ENCODE measurements around the gene USB1.

USB1 gene

DNA sequence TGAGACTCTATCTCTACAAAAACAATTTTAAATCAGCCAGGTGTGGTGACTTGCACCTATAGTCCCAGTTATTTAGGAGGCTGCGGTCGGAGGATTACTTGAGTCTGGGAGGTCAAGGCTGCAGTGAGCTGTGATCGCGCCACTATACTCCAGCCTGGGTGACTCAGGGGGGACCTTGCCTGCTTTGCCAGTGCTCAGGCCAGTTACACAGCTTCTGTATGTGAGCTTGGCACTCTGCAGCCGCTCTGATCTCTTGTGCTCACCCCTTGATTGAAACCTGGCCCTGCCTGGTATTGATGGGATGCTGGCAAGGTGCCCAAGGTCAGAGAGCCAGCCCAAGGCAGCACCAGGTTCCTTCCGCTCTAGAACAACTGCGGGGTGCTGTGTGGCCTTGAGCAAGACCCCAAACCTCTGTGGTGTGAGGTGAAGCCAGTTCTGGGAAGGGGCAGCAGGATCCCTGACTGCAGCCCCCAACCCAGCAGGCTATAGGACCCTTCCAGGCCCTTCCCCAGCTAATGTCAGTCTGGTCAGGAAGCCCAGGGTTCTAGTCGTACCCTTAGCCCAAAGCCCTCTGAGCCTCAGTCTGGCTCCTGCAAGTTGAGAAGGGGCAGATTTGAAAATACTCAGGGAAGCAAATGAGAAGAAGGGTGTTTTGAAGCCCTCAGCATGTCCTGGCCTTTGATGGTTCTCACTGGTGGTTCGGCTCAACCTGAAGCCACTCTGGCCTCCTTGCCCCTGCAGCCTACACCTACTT lies 43.2 kb downstream of the USB1 start:
- TF ChIP-seq, protein P1, sequence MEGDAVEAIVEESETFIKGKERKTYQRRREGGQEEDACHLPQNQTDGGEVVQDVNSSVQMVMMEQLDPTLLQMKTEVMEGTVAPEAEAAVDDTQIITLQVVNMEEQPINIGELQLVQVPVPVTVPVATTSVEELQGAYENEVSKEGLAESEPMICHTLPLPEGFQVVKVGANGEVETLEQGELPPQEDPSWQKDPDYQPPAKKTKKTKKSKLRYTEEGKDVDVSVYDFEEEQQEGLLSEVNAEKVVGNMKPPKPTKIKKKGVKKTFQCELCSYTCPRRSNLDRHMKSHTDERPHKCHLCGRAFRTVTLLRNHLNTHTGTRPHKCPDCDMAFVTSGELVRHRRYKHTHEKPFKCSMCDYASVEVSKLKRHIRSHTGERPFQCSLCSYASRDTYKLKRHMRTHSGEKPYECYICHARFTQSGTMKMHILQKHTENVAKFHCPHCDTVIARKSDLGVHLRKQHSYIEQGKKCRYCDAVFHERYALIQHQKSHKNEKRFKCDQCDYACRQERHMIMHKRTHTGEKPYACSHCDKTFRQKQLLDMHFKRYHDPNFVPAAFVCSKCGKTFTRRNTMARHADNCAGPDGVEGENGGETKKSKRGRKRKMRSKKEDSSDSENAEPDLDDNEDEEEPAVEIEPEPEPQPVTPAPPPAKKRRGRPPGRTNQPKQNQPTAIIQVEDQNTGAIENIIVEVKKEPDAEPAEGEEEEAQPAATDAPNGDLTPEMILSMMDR (conservative IDR thresholded peaks at IDR 0.05), result no peak
- no peak overlapping the region for H3K27ac ChIP-seq

DNA sequence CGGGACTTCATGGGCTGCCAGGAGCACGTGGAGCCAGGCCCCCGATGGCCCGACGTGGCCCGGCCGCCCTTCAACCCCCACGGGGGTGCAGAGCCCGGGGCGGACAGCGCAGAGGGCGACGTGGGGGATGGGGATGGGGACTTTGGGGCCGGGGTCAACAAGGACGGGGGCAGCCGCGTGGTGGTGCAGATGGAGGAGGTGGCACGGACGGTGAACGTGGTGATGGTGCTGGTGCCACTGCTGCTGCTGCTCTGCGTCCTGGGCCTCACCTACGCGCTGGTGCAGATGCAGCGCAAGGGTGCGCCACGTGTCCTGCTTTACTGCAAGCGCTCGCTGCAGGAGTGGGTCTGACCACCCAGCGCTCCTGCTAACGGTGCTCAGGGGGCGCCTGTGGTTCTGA lies 43.9 kb downstream of the USB1 start:
- TF ChIP-seq, protein P1 (conservative IDR thresholded peaks at IDR 0.05), result no peak
- no peak overlapping the region for H3K27ac ChIP-seq

DNA sequence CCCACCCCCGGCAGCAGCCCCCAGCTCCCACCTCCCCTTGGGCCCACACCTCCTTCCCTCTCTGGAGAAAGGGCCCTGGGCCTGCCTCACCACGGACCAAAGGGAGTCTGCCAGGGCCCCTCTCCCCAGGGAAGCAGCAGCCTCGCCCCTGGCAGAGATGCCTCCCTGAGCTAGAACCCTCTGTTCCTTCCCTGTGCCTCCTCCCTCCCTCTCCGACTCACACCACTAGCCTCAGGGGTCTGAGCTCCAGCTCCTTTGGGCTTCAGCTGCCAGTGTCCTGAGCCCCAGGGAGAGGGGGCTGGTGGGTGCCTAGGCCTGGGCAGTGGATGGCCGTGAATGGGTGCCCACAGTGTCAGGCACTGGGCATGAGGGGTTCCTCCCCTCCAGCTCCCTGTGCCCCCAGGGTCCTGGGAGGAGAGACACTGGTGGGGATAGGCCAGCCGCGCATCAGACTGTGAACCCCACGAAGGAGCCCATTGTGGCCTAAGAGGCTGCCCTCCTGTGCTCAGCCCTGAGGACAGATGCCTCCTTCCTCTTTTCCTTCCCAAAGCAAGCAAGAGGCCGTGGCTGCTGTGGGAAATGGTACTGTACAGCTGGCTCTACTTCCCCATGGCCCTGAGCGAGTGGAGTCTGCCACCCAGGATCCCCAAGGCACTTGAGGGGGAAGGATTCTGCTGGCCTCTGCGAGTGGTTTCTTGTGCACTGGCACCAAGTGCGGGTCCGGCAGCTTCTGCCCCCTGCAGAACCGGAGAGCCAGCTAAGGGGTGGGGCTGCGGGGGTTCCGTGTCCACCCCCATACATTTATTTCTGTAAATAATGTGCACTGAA lies 45.1 kb downstream of the USB1 start:
- TF ChIP-seq, protein P1 (conservative IDR thresholded peaks at IDR 0.05), result no peak
- H3K27ac ChIP-seq, result no peak overlapping the region

DNA sequence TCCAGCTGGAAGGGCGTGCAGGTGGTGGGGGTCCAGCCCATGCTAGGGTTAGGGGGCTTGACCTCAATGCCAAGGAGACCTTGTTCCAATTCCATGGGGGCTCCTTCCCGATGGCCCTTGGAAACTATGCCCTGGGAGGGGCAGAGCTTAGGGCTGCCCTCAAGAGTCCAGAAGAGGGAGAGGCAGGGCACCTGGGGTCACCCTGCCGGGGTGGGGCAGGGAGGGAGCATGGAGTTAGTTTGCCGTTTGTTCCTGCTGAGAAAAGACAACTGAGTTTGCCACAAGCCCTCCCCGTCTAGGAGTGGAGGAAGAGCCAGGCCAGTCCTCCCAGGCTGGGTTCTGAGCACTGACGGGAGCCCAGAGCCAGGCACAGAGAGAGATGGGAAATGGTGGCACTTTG lies 45.7 kb downstream of the USB1 start:
- TF ChIP-seq, protein P1 (conservative IDR thresholded peaks at IDR 0.05), result no peak
- no peak overlapping the region for H3K27ac ChIP-seq

DNA sequence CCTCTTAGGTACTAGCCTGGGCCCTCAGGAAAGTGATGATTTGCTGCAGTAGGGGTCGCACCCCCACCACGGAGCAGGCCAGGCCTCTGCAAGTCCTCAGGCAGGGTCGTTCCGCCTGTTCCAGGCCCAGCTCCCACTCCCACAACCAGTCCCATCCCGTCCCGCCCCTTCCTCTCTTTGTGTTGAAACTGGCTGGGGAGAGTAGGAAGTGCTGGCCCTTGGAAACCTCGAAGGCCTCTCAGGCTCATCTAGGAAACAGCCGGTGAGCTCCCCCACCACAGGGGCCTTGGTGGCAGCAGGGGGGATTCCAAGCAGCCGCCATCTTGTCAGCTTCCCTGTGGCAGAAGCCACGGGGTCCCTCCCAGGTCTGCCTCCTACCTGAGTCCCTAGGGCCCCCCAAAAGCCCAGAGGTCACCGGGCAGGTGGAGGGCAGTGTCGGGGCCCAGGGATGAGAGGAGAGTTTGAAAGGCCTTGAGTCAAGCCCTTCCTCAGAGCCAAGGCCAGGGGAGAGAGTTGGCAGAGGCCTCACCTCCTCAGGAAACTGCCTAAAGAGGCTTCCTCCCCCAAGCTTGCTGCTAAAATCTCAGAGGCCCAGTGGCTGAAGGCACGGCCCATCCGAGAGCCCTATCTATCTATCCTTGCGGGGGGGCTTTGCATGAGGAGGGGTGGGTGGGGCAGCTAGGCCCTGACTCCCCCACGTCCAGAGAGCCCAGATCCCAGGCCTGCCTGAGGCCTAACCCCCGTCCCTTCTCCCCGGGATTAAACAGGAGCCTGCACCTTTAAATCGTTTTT lies 46.5 kb downstream of the USB1 start:
- H3K27ac ChIP-seq, result no peak overlapping the region
- TF ChIP-seq, protein P1 (conservative IDR thresholded peaks at IDR 0.05), result no peak

DNA sequence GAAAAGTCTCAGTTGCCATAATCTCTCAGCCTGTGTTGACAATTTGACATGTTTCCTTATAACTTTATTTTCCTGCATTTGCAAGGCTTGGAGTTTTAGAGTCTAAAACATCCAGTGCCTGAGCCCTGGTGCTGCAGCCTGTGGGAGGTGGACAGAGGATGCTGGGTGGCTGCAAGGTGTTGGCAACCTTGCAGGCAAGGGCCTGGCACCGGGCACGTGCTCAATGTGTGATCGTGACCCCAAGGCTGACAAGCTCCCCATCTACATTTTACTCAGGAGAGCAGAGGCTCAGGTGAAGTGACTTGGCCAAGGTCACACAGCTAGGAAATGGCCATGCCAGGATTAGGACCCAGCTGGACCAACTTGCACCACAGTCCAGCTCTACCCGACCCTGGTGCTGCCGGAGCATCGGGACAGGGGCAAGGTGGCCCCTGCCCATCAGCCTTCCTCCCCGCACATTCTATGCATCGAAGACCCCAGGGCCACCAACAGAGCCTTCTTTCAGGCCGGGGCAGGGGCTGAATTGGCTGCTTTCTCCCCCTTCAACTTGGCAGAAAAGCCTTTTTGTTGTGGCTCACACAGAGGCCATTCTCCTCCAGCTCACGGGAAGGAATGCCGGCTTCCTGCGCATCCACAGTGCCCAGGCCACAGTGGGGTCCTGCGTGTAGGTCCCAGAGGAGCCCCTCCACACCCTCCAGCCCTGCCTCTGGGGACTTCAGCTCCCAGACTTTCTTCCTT lies 47.5 kb downstream of the USB1 start:
- TF ChIP-seq, protein P1 (conservative IDR thresholded peaks at IDR 0.05), result no peak
- H3K27ac ChIP-seq, result no peak overlapping the region
